Sigmoid colon (tissue), 7 donors: ENCODE results near the gene SLC25A43. TPM values are rescaled to one million over a fixed set of nuclear protein-coding genes. Genes with fewer than 3 reads are reported as not detected.
A peak's percentile ranks its signal among the peaks of the same experiment; 100 is the strongest.
"Not testable (repeated sequence)": the region's sequence is repeated elsewhere in the genome, so short reads cannot be mapped to it uniquely, and the experiment has no call there.

Experiments used
- DNase-seq: peaks from one replicate; pipeline ENCODE4 v3.0.0-alpha.2; 2019
- H3K27ac ChIP-seq, 4 donors: fragments of 200-600 bp; sonication (generic); one replicate each; pipeline ENCODE4 v1.5.1; 2016 to 2019; ENCODE audit warnings: mild to moderate bottlenecking in 1 of 4
- H3K27me3 ChIP-seq, 3 donors: fragments of 200-600 bp; sonication (generic); one replicate each; pipeline ENCODE4 v1.5.1; 2019; ENCODE audit warnings: mild to moderate bottlenecking in 1 of 3
- H3K36me3 ChIP-seq, 4 donors: fragments of 200-600 bp; sonication (generic); one replicate each; pipeline ENCODE4 v1.5.1; 2016 to 2019
- H3K4me1 ChIP-seq, 4 donors: fragments of 200-600 bp; sonication (generic); one replicate each; pipeline ENCODE4 v1.5.1; 2017 to 2019
- H3K4me3 ChIP-seq, 4 donors: fragments of 200-600 bp; sonication (generic); one replicate each; pipeline ENCODE4 v1.5.1; 2017 to 2019; ENCODE audit warnings: mild to moderate bottlenecking in 2 of 4, moderate library complexity in 1 of 4
- H3K9me3 ChIP-seq, 4 donors: fragments of 200-600 bp in 3 of 4; sonication (generic) in 3 of 4; one replicate each; pipeline versions ENCODE4 v1.5.1 to v1.6.1; 2013 to 2019
- CTCF ChIP-seq, 4 experiments: fragments of 450-650 bp in 3 of 4; fragments of 200-600 bp in 1 of 4; IDR thresholded peaks; one replicate each; pipeline ENCODE4 v1.5.1; 2016 to 2019; ENCODE audit warnings: antibody characterized with exemption in 4 of 4, mild to moderate bottlenecking in 3 of 4, moderate library complexity in 2 of 4
- EP300 ChIP-seq, 4 donors: sonication (generic); formaldehyde crosslinking; IDR thresholded peaks; one replicate each; pipeline ENCODE4 v1.6.1; 2017; ENCODE audit warnings: antibody characterized with exemption in 4 of 4
- POLR2A ChIP-seq, 2 donors: fragments of 450-650 bp; IDR thresholded peaks; one replicate each; pipeline ENCODE4 v1.6.1; 2016; ENCODE audit warnings: antibody characterized with exemption in 2 of 2, mild to moderate bottlenecking in 2 of 2, moderate library complexity in 2 of 2
- POLR2AphosphoS5 ChIP-seq, 4 donors: sonication (generic); formaldehyde crosslinking; IDR thresholded peaks; one replicate each; pipeline ENCODE4 v1.6.1; 2017; ENCODE audit warnings: antibody characterized with exemption in 4 of 4
- WGBS, 2 donors: extraction: QIAGEN DNeasy Blood & Tissue Kit; methylation state at CpG; one replicate each; pipeline ENCODE4 v1.1.7; 2013; 5-methylcytosine and 5-hydroxymethylcytosine counted together
- intact Hi-C: fragments of 100-400 bp; cut with DNase I; formaldehyde crosslinking; loops from one replicate; pipeline ENCODE4 v1.15.1; 2023
- polyA plus RNA-seq, 3 donors: library from polyadenylated mRNA; stranded (reverse); fragments of 200-250 nt; gene quantifications; one replicate each; pipeline ENCODE4 v1.2.3, GENCODE V29; 2013
- total RNA-seq, 4 donors: library from RNA; depleted of rRNA; stranded (reverse); fragments of >200 nt; gene quantifications; one replicate each; pipeline ENCODE4 v1.1.0, GENCODE V29; 2016
- donor health status: healthy with polysubstance abuse.
- donor health status: Bipolar disorder and iron deficiency.
- donor health status: healthy.

The SLC25A43 gene
- total and polyA plus RNA-seq, 7 donors, result 5.3 to 39.5 (median 16.1) TPM

- DNase-seq, result peak; percentile 17
- H3K27ac ChIP-seq, result no peak overlapping the region
- H3K9me3 ChIP-seq, result no peaks in the 10 kb centered on the region
- no peaks in the 10 kb centered on the region for H3K27me3 ChIP-seq
- H3K36me3 ChIP-seq, result no peaks in the 10 kb centered on the region
- H3K4me1 ChIP-seq, result peaks cover 0 to 8% (median 0%) of the 10 kb centered on the region in 4 donors
- 54 to 62% methylated on average over 11 of the region's 11 CpGs for WGBS, 2 donors
- intact Hi-C loops, result loop anchor here (10.0 kb wide), 1 partner anchor 88 kb away; the partner anchor contains the start of gene UBE2A
- TF ChIP-seq POLR2AphosphoS5 (IDR thresholded peaks at IDR 0.05) (no peak), POLR2A (IDR thresholded peaks at IDR 0.05) (peak in 1 of 2 donors; percentile 8)
- no peak overlapping the region for H3K4me3 ChIP-seq
Measured at GRCh38 chrX:119486745-119487144, 87.6 kb downstream of the SLC25A43 start.

- H3K4me1 ChIP-seq, H3K36me3 ChIP-seq, H3K27ac ChIP-seq, H3K9me3 ChIP-seq, H3K27me3 ChIP-seq, H3K4me3 ChIP-seq: not testable (repeated sequence)
- intact Hi-C loops, result loop anchor here (2.0 to 10.0 kb wide), 2 partner anchors 25 to 87 kb away; partner anchors contain the start of gene UBE2A
- peak; percentile 49 for DNase-seq
- 93 to 94% methylated on average over 24 of the region's 24 CpGs for WGBS, 2 donors
Measured at GRCh38 chrX:119487766-119488165, 88.6 kb downstream of the SLC25A43 start.

GRCh38 chrX:119488749-119489148 lies 89.6 kb downstream of the SLC25A43 start:
- peak; percentile 66 for DNase-seq
- Histone ChIP-seq H3K27me3 (no peaks in the 10 kb centered on the region), H3K27ac (no peak overlapping the region), H3K36me3 (no peaks in the 10 kb centered on the region), H3K4me1 (no peaks in the 10 kb centered on the region), H3K4me3 (no peak overlapping the region), H3K9me3 (no peaks in the 10 kb centered on the region)
- 5 to 14% methylated on average over 8 of the region's 8 CpGs for WGBS, 2 donors
- TF ChIP-seq CTCF (IDR thresholded peaks at IDR 0.05) (peak in 3 of 4 experiments; percentile 16 to 55 (median 34)), EP300 (IDR thresholded peaks at IDR 0.05) (no peak), POLR2AphosphoS5 (IDR thresholded peaks at IDR 0.05) (no peak)
- intact Hi-C loops, result loop anchor here (2.0 to 10.0 kb wide), 2 partner anchors 24 to 86 kb away; partner anchors contain the start of gene UBE2A

- TF ChIP-seq POLR2AphosphoS5 (IDR thresholded peaks at IDR 0.05) (no peak), POLR2A (IDR thresholded peaks at IDR 0.05) (no peak)
- WGBS, 2 donors, result 56 to 82% methylated on average over 13 of the region's 13 CpGs
- DNase-seq, result peak; percentile 10
- Histone ChIP-seq H3K27ac (no peak overlapping the region), H3K9me3 (no peaks in the 10 kb centered on the region), H3K4me1 (no peaks in the 10 kb centered on the region), H3K36me3 (no peaks in the 10 kb centered on the region), H3K27me3 (no peaks in the 10 kb centered on the region), H3K4me3 (no peak overlapping the region)
- intact Hi-C loops, result loop anchor here (2.0 to 10.0 kb wide), 2 partner anchors 23 to 85 kb away; partner anchors contain the start of gene UBE2A
Measured at GRCh38 chrX:119489212-119490074, 90.3 kb downstream of the SLC25A43 start.

GRCh38 chrX:119492463-119492862 lies 93.3 kb downstream of the SLC25A43 start:
- no peaks in the 10 kb centered on the region for H3K9me3 ChIP-seq
- DNase-seq, result peak; percentile 17
- H3K4me3 ChIP-seq, result no peak overlapping the region
- WGBS, 2 donors, result 91 to 94% methylated on average over 2 of the region's 2 CpGs
- H3K27me3 ChIP-seq, result no peaks in the 10 kb centered on the region
- no peak overlapping the region for H3K27ac ChIP-seq
- H3K4me1 ChIP-seq, result no peaks in the 10 kb centered on the region
- TF ChIP-seq POLR2AphosphoS5 (IDR thresholded peaks at IDR 0.05), result no peak
- TF ChIP-seq POLR2A (IDR thresholded peaks at IDR 0.05), result no peak
- no peak for TF ChIP-seq CTCF (IDR thresholded peaks at IDR 0.05)
- no peak for TF ChIP-seq EP300 (IDR thresholded peaks at IDR 0.05)
- H3K36me3 ChIP-seq, result no peaks in the 10 kb centered on the region
- intact Hi-C loops, result no loop called here

GRCh38 chrX:119493851-119494495 lies 94.8 kb downstream of the SLC25A43 start:
- peak; percentile 40 for DNase-seq
- H3K9me3 ChIP-seq, H3K27me3 ChIP-seq, H3K4me1 ChIP-seq, H3K36me3 ChIP-seq, H3K4me3 ChIP-seq, intact Hi-C loops: not testable (repeated sequence)
- WGBS, 2 donors, result 88 to 91% methylated on average over 10 of the region's 10 CpGs
- H3K27ac ChIP-seq, result peak overlapping the region in 3 of 4 donors; percentile 20 to 58 (median 53)
